Mesothelial cell of epicardium (in vitro differentiated cells): Measurements from ENCODE around the gene PRSS37. TPM values are rescaled to one million over a fixed set of nuclear protein-coding genes. Genes with fewer than 3 reads are reported as not detected.
"Not testable (repeated sequence)": the region's sequence is repeated elsewhere in the genome, so short reads cannot be mapped to it uniquely, and the experiment has no call there.

Experiments used
- DNase-seq, 2 experiments: peaks; one replicate each; pipeline ENCODE4 v3.0.0; 2021; ENCODE audit warnings: low spot score in 2 of 2; ENCODE audit not compliant: unreplicated experiment in 2 of 2
- H3K27ac Mint-ChIP-seq: 2 replicates; pipeline ENCODE4 v1.8.0; 2021; ENCODE audit warnings: mixed read lengths
- H3K27me3 Mint-ChIP-seq: 2 replicates; pipeline ENCODE4 v1.8.0; 2021; ENCODE audit warnings: low read depth, mixed read lengths
- H3K36me3 Mint-ChIP-seq: 2 replicates; pipeline ENCODE4 v1.8.0; 2021; ENCODE audit warnings: mixed read lengths
- H3K4me1 Mint-ChIP-seq: 2 replicates; pipeline ENCODE4 v1.8.0; 2021; ENCODE audit warnings: mixed read lengths
- H3K4me3 Mint-ChIP-seq: 2 replicates; pipeline ENCODE4 v1.8.0; 2021; ENCODE audit warnings: mild to moderate bottlenecking, moderate library complexity, mixed read lengths
- H3K9me3 Mint-ChIP-seq: 2 replicates; pipeline ENCODE4 v1.8.0; 2021; ENCODE audit warnings: mixed read lengths
- CTCF ChIP-seq: fragments of 200-600 bp; sonication (generic); IDR thresholded peaks from one replicate; pipeline ENCODE4 v1.5.0; 2021; ENCODE audit warnings: antibody characterized with exemption; ENCODE audit not compliant: unreplicated experiment
- total RNA-seq: library from RNA; stranded (reverse); gene quantifications from 3 replicates; pipeline ENCODE4 v1.2.1, GENCODE V29; 2021

The PRSS37 gene
- total RNA-seq, 1 donor from 2014 or later = not detected

- no peaks in the 10 kb centered on the region for H3K36me3 Mint-ChIP-seq
- H3K9me3 Mint-ChIP-seq = no peaks in the 10 kb centered on the region
- DNase-seq = no peak
- no peak for TF ChIP-seq CTCF
- H3K27ac Mint-ChIP-seq = no peak overlapping the region
- H3K27me3 Mint-ChIP-seq = no peaks in the 10 kb centered on the region
- no peak overlapping the region for H3K4me3 Mint-ChIP-seq
- no peaks in the 10 kb centered on the region for H3K4me1 Mint-ChIP-seq
Measured at GRCh38 chr7:141838581-141838980, 2.7 kb downstream of the PRSS37 start.

GRCh38 chr7:141837683-141838082, 3.6 kb downstream of the PRSS37 start:
- Mint-ChIP-seq H3K36me3 (no peaks in the 10 kb centered on the region), H3K4me1 (no peaks in the 10 kb centered on the region), H3K27me3 (no peaks in the 10 kb centered on the region)

GRCh38 chr7:141822432-141822831, 18.9 kb downstream of the PRSS37 start:
- H3K4me1 Mint-ChIP-seq, H3K27ac Mint-ChIP-seq, H3K27me3 Mint-ChIP-seq, DNase-seq, H3K4me3 Mint-ChIP-seq: not testable (repeated sequence)
- peaks cover 64% of the 10 kb centered on the region for H3K9me3 Mint-ChIP-seq
- peaks cover 22% of the 10 kb centered on the region for H3K36me3 Mint-ChIP-seq

More at GRCh38 chr7:141837683-141838082, 3.6 kb downstream of the PRSS37 start:
- Mint-ChIP-seq H3K27ac (no peak overlapping the region), H3K9me3 (no peaks in the 10 kb centered on the region), H3K4me3 (no peak overlapping the region)
- no peak for TF ChIP-seq CTCF
- no peak for DNase-seq

GRCh38 chr7:141820067-141820466, 21.2 kb downstream of the PRSS37 start:
- H3K36me3 Mint-ChIP-seq = peaks cover 21% of the 10 kb centered on the region
- DNase-seq = no peak

GRCh38 chr7:141792526-141792925, 48.8 kb downstream of the PRSS37 start:
- no peak overlapping the region for H3K27ac Mint-ChIP-seq
- no peak for DNase-seq
- H3K9me3 Mint-ChIP-seq = no peaks in the 10 kb centered on the region
- H3K36me3 Mint-ChIP-seq = peaks cover 12% of the 10 kb centered on the region
- no peak for TF ChIP-seq CTCF
- no peak overlapping the region for H3K4me3 Mint-ChIP-seq
- H3K27me3 Mint-ChIP-seq = no peaks in the 10 kb centered on the region
- H3K4me1 Mint-ChIP-seq = no peaks in the 10 kb centered on the region

More at GRCh38 chr7:141820067-141820466, 21.2 kb downstream of the PRSS37 start:
- no peak overlapping the region for H3K27ac Mint-ChIP-seq
- H3K4me3 Mint-ChIP-seq = no peak overlapping the region
- peaks cover 64% of the 10 kb centered on the region for H3K9me3 Mint-ChIP-seq
- no peaks in the 10 kb centered on the region for H3K27me3 Mint-ChIP-seq
- TF ChIP-seq CTCF = no peak
- H3K4me1 Mint-ChIP-seq = no peaks in the 10 kb centered on the region

- H3K27me3 Mint-ChIP-seq = no peaks in the 10 kb centered on the region
- TF ChIP-seq CTCF = no peak
- no peak for DNase-seq
- H3K9me3 Mint-ChIP-seq = no peaks in the 10 kb centered on the region
- no peaks in the 10 kb centered on the region for H3K4me1 Mint-ChIP-seq
- peaks cover 12% of the 10 kb centered on the region for H3K36me3 Mint-ChIP-seq
- no peak within 1 kb of the TSS for H3K27ac Mint-ChIP-seq
- no peak within 1 kb of the TSS for H3K4me3 Mint-ChIP-seq
Measured at GRCh38 chr7:141789917-141790316, 51.4 kb downstream of the PRSS37 start, which contains the start of gene TAS2R5. TAS2R5 (plus strand) TSS chr7:141790217; CDS start chr7:141790362, 145 bp downstream.
